HG03521 (cell line): ENCODE results near the gene XKRX.

Source experiments
- ATAC-seq: cut with Tn5 transposase; IDR thresholded peaks from one replicate; pipeline ENCODE4 v1.9.1; 2021; ENCODE audit warnings: mild to moderate bottlenecking, moderate library complexity; ENCODE audit not compliant: unreplicated experiment

Gene XKRX

DNA sequence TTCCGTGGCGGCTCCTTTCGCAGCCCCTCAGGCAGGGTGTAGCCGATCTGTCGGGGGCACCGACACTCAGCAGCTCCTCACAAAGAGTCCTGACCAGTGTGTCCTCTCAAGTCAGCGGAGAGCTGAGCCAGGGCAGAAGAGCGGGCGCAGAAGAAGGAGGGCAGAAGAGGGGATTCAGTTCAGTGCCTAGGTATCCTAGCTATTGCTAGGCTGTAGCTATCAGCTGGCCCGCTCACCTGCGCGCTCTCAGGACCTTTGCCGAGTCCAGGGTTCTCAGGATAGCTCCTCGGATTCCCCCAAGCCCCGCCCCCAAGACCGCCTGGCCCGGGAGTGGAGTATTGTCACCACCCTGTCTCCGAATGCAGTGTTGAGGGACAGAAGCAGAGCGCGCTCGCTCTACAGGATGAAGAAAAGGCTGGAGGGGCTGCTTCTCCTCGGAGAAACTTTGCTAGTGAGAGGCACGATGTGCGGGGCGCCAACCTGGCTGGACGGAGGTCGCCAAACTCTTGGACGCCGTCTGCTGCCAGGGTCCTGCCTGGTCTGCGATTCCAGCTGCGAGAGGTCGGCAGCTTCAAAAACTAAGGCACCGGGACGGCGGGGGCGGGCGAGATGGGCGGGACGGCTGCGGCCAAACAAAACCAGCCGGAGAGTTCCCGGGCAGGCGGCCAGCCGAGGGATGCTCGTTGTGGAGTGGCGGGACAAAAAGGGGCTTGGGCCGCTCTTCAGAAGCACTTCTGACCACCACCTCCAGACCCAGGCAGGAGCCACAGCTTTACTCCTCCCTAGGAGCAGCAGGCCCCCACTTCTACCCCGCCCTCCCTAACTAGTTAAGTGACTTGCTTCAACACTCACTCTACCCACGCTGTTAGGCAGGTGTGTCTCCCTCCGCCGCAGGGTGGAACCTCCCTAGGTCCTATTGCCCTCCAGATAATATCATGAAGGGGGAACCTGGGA lies at the start of gene XKRX:
TSS of gene XKRX (minus strand) at position 258 of the 954 bp plus-strand sequence. CDS start 613 bp downstream, outside the sequence.
- peak; percentile 66 for ATAC-seq

DNA sequence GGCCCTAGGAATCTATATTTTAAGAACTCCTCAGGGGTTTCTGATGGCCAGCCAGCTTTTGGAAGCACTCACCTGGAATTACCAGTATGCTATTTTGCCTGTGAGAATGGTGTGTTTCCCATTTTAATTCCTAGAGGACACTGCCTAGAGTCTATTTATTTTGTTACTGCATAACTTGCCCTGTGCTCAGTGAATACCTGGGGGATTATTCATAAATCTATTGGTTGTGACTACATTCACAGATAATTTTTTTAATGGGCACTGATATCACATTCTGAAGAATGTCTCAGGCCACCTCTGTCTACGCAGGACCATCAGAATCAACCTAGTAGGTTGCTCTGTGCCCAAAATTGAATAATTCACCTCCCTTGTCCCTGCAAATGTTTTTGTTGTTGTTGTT lies 47.5 kb upstream of the XKRX start:
- no peak for ATAC-seq

DNA sequence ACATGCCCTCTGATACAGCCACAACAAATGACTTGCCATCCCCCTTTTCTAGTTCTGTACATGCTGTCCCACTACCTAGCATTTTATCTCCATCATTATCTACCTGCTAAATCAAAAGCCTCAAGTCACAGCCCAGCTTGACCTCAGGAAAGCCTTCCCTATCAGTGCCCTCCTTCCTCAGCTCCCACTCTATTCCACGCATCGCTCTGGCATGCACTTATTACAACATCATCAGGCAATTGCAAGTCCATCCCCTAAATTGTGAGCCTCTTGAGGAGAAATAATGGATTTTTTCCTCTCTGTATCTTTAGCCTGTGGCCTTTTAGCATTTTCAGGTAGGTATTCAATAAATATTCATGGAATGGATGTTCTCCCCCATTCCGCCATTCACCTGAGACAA lies 46.5 kb upstream of the XKRX start:
- ATAC-seq: no peak

DNA sequence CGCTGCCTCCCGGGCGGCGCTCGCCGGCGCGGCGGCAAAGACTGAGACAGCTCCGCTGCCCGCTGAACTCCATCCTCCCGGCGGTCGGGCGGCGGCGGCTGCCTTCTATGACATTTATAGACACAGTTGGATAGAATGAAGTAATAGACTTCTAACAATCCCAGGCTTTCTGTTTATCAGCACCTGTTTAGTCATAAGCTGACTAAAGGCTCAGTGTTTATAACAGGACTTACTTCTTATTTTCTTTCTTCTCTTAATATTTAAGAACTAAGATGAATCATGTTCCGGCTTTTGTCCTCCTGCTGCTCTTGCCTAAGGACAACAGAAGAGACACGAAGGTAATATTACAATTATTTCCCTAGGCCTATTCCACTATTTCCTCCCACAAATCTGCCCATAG lies 44.7 kb upstream of the XKRX start:
- ATAC-seq: no peak

DNA sequence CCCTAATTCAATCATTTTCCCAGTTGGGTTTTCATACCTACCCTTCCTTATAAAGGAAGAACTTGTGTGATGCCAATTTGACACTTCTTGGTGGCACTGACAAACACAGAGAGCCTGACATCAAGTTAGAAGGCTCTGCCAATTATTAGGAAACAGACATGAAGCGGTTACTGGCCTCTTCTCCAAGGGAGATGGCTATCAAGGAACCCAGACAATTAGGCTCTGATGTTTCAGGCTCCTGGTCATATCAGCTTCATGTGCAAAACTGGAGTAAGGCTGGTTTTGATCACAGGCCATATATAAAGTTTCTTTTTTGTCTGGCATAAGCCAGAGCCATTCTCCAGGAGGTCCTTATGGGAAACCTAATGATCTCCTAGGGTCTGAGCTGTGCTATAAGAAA lies 41.2 kb upstream of the XKRX start:
- no peak for ATAC-seq

DNA sequence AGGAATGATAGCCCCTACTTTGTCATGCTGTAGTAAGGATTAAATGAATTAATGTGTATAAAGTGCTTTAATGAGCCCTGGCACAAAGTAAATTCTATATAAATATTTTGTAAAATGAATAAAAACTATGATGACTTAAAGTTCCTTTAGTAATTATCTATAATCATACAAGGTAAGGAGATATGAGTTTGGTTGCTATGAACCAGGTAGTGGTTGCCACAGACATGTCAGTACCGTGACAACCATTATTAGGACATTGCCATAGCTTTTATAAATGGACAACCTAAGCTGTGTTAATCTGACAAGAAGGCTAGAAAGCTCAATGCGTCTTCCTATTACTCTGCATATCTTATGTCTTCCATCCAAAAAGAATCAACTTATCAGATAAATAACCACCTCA lies 40.7 kb upstream of the XKRX start, which contains the start of gene ARL13A:
TSS of gene ARL13A (plus strand) at position 301 of the 400 bp plus-strand sequence. CDS start 3,982 bp downstream, outside the sequence.
- ATAC-seq: no peak

DNA sequence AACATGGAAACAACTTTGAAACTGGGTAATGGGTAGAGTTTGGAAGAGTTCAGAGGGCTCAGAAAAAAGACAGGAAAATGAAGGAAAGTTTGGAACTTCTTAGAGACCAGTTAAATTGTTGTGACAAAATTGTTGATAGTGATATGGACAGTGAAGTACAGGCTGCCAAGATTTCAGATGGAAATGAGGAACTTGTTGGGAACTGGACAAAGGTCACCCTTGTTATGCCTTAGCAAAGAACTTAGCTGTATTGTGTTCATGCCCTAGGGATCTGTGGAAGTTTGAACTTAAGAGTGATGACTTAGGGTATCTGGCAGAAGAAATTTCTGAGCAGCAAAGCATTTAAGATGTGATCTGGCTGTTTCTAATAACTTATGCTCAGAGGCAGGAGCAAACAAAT lies 35.6 kb upstream of the XKRX start:
- ATAC-seq: no peak

DNA sequence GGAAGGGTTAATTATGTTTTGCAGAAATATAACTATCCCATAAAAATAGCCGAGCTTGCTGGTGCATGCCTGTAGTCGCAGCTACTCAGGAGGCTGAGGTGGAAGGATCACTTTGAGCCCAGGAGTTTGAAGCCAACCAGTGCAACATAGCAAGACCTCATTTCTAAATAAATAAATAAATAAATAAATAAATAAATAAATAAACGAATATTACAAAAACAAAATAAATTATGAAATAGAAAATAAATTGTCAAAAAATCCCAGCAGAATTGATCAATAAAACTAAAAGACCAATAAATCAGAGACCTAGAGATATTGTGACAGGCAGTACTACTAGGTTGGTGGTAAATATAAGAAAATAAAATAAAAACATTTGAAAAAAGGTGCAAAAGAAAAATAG lies 34.1 kb upstream of the XKRX start:
- no peak for ATAC-seq

DNA sequence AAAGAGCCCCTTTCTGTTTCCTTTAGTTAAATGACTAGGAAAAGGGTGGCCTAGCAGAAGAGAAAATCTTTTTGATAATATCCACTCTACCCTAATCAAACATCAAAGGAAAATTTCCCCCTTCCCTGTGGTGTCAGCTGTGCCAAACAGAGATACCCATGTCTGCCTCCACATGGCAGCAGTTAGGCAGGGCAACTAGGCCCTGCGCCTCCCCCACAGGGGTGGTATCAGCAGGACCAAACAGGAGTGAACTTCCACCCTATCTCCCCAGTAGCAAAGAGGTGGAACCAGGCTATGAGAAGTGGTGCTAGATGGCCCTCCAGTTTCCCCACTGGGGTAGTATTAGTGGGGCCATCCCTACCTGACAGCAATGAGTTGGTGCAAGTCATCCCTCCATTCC lies 19.8 kb upstream of the XKRX start:
- no peak for ATAC-seq

DNA sequence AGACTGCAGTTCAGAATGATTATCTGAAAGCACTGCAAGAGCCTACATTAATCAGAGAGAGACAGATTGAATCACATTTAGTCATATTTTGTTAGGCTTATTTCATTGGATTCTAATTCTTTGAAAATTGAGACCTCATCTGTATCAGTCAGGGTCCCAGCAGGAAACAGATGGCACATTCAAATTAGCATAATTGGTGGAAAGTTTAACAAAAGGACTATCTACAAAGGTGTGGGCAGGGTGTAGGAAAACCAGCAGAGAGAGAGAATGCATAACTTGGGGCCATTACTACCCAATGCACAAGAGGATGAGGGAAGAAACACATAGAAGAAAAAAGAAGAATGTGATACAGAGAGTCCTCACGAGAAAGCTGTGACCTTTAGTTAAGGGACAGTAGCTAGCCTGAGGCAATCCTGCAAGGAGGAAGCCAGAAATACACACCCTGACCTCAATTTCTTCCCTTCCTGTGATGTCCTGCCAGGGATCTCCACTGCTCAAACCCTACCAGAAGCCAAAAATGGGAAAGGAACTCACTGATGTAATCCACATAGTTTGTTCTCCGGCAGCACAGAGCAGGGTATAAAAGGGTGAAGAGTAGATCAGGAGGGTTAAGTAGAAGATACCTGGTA lies 17.7 kb upstream of the XKRX start:
- no peak for ATAC-seq

DNA sequence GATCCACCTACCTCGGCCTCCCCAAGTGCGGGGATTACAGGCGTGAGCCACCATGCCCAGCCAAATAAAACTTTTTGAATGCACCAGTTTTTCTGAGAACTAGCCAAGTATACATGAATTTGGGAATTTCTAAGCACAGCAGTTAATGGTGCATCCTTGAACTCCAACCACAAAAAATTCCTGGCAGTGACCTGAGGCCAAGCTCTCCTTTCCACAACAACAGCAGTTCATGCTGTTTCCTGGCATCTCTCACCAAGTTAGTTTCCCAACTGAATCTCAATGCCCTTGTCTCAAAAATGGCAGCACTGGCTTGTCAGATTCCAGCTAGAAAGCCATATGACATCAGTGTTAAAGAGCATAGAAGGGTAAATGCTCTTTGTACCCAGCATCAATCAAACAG lies 15.9 kb upstream of the XKRX start:
- no peak for ATAC-seq

DNA sequence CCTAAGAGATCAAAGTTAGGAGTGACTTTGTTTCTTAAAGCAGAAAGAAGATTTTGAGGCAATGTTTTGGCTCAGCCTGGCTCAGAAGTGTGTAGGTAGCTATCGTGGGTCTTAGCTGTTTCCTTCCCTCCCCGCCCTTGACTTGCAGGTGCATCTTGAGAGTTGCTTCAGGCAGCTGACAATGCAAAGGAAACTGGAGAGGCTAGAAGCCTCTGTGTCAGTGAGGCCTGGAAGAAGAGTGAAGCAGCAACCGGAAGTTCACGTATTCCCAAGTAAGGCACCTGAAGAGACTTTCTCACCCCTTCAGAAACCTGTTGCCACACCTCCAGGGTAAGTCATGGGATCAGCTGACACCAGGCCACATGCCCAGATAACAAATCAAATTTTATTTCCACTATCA lies 10.6 kb upstream of the XKRX start:
- ATAC-seq: no peak

DNA sequence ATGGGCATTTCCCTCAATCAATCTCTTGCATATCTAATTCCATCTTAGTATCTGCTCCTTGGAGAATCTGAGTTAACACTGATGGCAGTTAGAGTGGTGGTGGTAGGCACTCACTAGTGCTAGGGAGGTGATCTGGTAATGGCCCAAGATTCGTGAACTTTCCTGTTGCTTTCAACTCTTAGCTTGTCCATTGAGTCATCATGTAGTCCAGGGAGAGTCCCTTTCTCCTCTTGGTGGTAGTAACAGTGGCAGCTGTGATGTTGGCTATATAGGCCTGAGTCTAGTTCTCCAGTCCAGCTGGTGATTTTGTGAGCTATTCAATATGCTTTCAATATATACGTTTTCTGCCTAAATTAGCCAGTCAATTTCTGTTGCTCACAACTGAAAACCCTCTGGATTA lies 7.0 kb upstream of the XKRX start:
- no peak for ATAC-seq

DNA sequence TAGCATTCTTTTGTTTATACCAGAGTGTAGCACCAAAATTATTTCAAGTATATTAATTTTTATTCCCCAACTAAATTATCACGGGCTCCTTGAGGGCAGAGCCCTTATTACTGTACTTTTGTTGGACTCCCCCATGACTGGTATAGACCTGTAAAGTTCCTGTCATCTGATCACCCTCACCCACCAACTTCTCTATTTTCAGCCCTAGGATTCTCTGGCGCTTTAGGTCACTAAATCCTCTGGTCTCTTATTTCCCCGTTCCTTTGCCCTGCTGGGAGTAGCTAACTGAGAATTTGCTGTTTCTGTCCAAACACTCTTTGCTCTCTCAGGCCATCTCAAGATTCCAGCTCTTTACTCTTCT lies 3.2 kb upstream of the XKRX start:
- ATAC-seq: peak; percentile 27

DNA sequence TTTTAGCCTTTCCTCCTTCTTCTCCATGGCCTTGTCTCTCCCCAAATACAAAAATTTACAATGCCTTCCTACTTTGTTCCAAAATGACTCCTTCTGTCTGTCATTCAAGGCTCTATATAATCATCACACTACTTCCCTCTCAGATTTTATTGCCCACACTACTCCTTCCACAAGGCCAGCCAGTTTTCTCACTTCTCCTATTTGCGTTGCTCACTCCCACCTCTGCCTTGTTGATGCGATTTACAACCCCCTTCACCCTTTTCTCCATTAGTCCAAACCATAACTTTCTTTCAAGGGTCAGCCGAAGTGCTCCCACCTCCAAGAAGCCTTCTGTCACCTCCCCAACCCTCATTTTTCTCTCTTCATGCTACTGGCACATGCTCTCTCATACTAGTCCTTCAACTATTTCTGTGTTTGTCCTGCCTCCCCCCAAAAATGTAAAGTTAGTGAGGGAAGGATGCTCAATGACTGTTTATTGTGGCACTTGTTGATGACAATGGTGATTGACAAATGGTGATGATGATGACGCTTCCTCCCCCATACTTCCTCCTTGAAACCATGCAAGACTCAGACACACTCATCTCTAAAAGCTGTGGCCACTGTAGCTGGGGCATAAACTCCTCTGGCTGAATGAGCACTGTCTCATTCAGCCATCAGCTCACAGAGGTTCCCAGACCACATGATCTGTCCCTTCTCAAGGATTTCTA lies 2.7 kb upstream of the XKRX start:
- peak; percentile 59 for ATAC-seq

DNA sequence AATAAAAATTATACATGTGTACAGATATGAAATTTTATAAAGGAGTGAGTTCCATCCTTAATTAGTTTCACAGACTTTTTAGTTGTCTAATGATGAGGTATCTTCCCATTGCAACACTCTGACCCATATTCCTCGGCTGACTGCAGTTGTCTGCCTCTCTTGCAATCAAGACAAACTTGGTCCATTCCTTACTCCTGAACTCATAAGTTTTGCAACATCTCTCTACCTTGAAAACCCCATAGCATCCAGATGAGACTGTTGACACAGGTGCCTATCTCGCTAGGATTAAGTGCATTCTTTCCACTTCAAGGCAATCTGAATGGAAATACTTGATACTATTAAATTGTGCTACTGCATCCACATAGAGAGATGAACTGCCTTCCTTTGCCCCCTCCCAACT lies 2.3 kb downstream of the XKRX start:
- no peak for ATAC-seq

DNA sequence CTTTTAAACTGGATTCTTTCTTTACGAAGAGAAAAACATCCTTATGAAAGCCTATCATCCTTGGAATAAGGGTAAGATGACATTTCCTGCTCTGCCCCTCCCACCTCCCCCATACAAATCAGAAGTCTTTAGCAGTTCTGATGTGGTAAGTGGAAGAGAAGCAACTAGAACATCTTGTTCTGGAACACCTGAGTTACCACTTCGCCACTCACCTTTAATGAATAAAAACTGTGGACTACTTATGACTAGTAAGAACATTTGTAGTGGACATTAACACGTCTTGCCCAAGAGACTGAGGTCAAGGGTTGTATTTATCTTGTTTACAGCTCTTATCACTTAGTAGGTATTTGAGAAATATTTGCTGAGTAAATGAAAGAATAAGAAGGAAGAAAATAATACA lies 4.3 kb downstream of the XKRX start:
- ATAC-seq: no peak

DNA sequence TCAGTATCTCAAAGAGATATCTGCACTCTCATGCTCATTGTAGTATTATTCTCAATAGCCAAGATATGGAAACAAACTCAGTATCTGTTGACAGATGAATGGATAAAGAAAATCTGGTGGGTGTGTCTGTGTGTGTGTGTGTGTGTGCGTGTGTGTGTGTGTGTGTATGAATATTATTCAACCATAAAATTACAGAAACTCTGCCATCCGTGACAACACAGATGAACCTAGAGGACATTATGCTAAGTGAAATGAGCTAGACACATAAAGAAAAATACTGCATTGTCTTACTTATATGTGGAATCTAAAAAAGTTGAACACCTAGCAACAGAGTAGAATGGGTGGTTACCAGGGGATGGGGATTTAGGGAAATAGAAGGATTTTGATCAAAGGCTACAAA lies 13.2 kb downstream of the XKRX start:
- no peak for ATAC-seq

DNA sequence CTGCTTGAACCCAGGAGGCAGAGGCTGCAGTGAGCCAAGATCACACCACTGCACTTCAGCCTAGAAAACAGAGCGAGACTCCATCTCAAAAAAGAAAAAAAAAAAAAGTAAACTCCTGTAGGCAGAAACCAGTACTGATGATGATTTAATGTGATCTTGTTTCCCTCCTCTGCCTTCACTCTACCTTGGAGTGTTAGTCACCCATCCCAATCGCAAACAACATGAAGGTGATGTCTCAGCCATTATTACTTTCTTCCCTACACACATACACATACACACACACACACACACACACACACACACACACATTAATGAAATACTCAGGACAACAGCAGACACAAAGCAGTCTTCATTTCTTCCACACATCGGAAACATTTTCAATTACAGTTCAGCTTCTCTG lies 15.6 kb downstream of the XKRX start:
- no peak for ATAC-seq

DNA sequence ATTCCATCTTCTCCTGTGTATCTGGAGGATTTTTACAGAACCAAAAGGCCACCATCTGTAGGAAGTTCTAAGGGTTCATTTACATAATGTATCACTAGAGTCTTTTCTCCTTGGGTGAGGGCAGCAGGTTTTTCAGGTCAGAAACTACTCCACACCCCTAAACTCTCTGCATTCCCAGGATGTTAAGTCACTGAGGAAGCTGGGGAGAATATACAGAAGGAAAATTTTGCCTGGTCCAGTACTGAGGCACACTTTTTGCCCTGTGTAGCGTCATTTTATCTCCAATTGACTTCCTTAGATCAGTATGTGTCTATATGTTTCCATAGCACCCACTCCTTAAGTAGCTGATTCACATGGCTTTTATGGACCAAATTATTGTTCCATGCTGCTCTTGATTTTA lies 17.0 kb downstream of the XKRX start:
- ATAC-seq: no peak

DNA sequence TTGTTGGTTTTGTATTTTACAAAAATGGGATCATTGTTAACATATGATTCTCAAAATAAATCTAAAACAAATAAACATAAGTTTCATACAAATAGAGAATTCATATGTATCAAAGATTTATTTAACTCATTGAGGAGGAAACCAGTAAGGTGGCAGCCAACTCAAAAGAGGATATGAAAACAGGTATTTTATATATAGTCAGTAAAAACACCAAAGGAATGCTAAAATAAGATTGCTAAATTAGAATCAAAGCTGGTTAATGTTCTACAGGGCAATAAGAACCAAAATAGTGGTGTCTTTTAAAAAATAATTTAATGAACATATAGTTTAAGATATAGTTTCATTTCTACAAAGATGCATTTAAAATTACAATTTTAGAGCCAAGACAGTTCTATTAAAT lies 23.1 kb downstream of the XKRX start:
- no peak for ATAC-seq

DNA sequence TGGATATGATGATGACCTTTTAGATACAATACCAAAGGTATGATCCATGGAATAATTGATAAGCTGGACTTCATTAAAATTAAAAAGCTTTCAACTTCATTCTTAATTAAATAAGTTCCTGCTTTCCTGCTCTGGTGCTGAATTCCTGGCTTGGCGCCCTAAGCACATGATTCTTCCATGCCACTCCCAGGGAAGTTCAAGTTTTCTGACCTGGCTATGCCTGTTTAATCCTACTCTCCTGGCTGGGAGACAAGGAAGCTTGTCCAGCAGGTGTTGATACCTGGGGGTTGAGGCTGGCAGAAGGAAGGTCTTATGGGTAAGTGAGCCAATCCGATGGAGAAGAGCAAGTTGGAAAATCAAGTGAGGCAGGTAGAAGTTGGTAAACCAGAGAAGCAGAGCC lies 24.3 kb downstream of the XKRX start:
- no peak for ATAC-seq
